GM12864 (cell line): Measurements from ENCODE around the gene NAP1L4.

Experiments
- DNase-seq: peaks from one replicate; pipeline ENCODE4 v3.0.0-alpha.2; 2011; ENCODE audit warnings: low read depth
- H3K4me3 ChIP-seq: 2 replicates; pipeline ENCODE4 v1.5.1; 2011; ENCODE audit warnings: mild to moderate bottlenecking, low read depth, low read length, control low read depth
- TF ChIP-seq, protein P1 (sequence below): IDR thresholded peaks from 2 replicates; pipeline ENCODE4 v1.5.1; 2011; ENCODE audit warnings: low read depth, mild to moderate bottlenecking, moderate library complexity, low read length, control low read depth, inconsistent platforms; ENCODE audit errors: missing control alignments

Gene NAP1L4

DNA sequence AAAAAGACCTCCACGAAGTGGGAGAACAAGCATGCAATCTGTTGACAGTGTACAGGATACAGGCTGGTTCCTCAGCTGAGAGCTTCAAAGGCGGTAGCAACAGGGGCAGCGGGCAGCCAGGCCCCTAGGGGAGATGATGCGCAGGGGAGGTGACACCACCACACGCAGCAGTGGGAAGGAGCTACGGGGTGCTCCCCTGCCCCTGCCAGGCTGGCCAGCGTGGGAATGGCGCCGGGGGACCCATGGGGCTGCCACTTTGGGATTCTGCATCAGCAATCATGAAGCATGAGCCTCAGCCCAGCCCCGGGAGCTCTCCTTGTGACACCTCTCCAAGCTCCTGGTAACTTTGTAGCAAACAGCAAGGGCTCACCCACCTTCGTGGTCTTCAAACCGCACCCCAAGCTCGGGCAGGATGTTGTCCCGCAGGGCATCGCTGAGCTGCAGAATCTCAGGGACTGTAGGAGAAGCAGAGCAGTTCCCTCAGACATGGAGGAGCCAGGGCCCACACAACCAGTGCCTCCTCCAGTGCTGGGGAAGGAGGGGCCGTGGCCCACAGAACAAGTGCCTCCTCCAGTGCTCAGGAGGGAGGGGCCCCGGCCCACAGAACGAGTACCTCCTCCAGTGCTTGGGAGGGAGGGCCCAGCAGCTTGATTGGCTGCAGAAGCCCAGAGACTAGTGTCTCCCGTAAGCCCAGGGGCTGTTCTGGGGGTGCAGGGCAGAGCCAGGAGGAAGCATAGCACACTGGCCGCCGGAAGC is 14.6 kb upstream of the NAP1L4 start:
- no peak overlapping the region for H3K4me3 ChIP-seq
- TF ChIP-seq, protein P1, sequence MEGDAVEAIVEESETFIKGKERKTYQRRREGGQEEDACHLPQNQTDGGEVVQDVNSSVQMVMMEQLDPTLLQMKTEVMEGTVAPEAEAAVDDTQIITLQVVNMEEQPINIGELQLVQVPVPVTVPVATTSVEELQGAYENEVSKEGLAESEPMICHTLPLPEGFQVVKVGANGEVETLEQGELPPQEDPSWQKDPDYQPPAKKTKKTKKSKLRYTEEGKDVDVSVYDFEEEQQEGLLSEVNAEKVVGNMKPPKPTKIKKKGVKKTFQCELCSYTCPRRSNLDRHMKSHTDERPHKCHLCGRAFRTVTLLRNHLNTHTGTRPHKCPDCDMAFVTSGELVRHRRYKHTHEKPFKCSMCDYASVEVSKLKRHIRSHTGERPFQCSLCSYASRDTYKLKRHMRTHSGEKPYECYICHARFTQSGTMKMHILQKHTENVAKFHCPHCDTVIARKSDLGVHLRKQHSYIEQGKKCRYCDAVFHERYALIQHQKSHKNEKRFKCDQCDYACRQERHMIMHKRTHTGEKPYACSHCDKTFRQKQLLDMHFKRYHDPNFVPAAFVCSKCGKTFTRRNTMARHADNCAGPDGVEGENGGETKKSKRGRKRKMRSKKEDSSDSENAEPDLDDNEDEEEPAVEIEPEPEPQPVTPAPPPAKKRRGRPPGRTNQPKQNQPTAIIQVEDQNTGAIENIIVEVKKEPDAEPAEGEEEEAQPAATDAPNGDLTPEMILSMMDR, result no peak
- DNase-seq, result no peak

DNA sequence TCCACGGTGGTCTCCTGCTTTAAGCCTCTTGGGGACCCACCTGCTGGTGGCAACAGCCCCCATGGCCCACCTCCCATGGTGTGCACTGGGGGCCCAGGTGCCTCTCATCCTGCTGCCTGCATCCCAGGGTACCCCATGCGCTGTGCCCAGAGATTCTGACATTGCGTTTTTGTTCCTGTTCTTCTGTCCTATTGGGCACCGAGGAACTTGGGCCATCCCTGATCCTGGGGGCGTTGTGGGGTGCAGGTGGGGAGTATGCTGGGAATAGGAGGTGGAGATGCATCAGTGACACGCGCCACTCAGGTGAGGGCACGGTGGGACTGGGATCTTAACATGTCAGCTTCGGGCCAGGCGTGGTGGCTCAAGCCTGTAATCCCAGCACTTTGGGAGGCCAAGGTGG is 12.4 kb upstream of the NAP1L4 start:
- H3K4me3 ChIP-seq, result no peak overlapping the region
- TF ChIP-seq, protein P1, result no peak
- DNase-seq, result no peak

DNA sequence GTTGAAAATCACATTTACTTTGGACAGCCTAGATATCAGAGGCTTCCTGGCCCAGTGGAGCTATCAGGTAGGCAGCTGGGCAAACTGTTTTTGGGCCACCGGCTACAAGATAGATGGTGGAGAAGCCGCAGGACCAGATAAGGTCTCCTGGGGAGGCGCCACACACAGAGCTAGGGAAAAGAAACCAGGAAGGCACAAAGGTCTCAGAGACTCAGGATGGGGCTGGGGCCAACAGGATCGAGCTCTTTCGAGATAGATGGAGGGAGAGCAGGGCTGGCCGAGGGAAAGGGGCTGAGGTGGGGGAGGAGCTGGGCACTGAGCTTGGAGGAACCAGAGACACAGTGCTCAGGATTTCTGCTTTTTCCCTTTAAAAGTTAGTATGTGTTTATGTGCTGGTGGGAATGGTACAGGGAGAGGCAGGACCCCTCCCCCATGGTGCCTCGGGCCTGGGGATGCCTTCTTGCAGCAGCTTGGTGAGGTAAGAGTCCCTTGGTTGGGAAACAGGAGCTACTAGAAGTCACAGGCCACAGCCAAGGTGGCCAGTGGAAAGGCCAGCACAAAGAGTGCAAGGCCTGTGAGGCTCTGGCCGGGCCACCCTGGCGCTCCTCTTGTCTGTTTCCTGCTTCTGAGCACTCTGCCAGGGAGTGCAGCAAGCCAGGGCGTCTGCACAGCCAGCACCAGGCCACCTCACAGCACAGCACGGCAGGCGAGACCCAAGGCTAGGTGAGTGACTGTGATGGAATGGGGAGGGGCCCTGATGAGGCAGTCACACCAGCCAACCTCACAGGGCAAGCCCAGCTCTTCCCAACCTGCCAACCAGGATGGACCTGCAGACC is 11.5 kb upstream of the NAP1L4 start:
- TF ChIP-seq, protein P1, result no peak

DNA sequence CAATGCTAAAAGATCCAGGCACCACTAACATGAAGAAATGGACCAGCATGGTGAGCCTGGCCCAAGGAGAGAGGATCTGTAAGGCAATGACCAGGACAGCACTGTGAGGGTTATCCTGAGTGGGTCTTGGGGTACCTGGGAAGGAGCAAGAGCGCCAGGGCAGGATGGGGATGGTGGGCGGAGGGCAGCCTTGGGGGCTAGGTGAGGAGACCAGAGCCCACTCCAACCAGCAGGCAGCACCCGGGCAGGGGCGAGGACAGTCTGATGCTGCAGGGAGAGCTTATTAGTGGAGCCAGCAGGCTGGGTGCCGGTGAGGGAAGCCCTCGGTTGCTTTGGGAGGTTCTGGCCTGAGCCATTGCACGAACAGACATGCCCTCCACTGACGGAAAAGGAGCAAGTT is 10.7 kb upstream of the NAP1L4 start:
- TF ChIP-seq, protein P1, result no peak
- DNase-seq, result no peak
- no peak overlapping the region for H3K4me3 ChIP-seq

More for the DNA sequence above, 11.5 kb upstream of the NAP1L4 start:
- no peak overlapping the region for H3K4me3 ChIP-seq
- DNase-seq, result no peak

DNA sequence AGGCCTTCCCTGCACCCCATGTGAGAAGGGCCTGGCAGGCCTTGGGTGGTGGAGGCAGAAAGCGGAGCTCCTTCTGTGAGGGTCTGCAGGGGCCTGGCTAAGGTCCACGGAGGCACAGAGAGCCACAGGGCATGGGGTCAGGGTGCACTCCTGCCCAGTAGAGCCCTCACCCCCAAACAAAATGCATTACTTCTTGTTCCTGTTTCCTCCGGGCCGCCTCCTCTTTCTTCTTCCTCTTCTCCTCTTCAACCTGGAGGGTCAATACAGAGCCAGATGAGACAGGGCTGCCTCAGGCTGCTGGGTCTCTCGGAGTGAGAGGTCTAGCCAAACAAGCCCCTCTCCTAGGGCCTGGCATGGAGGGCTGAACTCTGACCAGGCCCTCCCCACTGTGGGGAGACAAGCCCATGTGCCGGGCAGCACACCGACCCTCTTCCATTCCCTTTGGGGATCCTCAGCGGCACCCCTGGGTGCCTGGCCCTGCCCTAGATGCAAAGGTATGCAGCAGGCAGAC is 10.3 kb upstream of the NAP1L4 start:
- DNase-seq, result no peak
- TF ChIP-seq, protein P1, result no peak
- H3K4me3 ChIP-seq, result no peak overlapping the region

DNA sequence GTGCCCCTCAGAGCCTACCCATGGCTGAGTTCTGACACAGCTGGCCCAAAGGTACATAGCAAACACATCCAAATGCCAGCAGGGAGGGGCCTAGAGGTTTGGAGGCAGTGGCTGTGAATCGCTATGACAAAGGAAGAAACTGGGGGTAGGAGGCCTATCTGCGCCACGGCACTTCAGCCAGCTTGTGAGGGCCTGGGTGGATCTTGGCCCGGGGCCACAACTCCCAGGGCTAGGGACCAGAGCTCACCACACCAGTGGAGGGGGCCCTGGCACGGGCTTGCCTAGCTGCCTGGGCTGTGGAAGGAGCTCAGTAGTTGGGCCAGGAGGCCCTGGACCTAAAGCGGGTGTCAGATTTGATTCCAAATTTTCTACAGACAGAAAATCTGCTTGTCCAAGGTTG is 9.4 kb upstream of the NAP1L4 start:
- no peak overlapping the region for H3K4me3 ChIP-seq
- TF ChIP-seq, protein P1, result no peak
- DNase-seq, result no peak
